Ammon's horn (tissue), 1 donor: Measurements from ENCODE around the gene VMP1.
"Not testable (repeated sequence)": the region's sequence is repeated elsewhere in the genome, so short reads cannot be mapped to it uniquely, and the experiment has no call there.

Experiments used
- DNase-seq: peaks from one replicate; pipeline ENCODE4 v3.0.0-alpha.2; 2016; ENCODE audit warnings: low spot score

Gene VMP1

GRCh38 chr17:59780548-59780947 is 73.1 kb downstream of the VMP1 start:
- not testable (repeated sequence) for DNase-seq

- no peak for DNase-seq
Measured at GRCh38 chr17:59783221-59784047, 76.0 kb downstream of the VMP1 start.

GRCh38 chr17:59785091-59785799 is 77.8 kb downstream of the VMP1 start:
- no peak for DNase-seq

DNA sequence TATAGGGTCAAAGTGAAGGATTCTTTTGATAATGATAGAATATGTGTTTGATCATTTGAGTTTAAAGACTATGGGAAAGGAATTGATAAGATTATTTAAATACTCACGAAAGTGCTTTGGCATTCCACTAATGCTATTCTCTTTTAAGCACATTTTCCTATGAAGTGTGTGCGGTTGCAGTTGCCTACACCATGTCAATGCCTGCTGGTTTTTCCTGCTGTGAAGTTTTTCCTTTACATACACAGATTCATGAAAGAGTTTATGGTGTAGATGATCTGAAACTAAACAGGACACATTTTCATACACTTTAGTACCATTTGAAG is 78.7 kb downstream of the VMP1 start:
- DNase-seq: no peak

DNA sequence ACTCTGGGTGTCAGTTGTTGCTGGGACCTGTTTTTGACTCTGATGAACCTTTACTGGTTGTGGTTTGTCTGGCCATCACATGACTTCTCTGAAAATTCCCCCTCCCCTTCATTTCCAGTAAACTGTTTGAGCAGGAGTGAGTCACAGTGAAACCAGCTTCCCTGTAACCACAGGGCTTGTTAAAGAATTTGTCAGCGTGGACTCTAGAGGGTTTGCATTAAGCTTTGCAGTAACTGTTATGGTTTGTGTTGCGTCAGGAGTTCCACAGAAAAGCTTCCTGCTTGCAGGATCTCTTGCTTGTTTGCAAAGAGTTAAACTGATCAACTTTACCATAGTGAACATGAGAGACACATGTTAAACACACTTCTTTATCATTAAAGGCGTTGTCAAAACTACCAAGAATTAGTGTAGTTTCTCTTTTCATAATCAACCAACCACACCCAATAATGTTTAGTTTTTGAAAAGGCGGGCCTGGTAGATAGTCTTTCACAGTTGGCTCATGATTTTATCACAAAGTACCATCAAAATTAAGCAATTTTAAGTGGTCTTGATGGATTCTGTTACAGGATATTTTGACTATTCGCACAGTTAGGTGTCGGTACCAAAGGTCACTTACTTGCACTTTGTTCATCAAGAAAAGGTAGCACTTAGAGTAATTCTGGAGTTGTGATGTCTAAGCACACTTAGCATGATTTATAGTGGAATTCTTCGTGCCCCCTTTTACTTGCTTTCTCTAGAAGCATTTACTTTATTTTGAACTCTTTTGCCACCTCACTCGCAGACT is 79.3 kb downstream of the VMP1 start:
- peak; percentile 70 for DNase-seq

GRCh38 chr17:59789849-59790248 is 82.4 kb downstream of the VMP1 start:
- not testable (repeated sequence) for DNase-seq

DNA sequence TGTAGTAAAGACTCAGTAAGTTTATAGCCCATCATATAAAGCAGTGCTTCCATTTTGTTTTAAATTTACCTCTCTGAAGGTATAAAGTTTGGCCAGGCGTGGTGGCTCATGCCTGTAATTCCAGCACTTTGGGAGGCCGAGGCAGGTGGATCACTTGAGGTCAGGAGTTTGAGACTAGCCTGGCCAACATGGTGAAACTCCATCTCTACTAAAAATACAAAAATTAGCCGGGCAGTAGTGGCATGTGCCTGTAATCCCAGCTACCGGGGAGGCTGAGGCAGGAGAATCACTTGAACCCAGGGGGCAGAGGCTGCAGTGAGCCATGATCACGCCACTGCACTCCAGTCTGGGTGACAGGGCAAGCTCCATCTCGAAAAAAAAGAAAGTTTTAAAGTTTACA is 83.0 kb downstream of the VMP1 start:
- not testable (repeated sequence) for DNase-seq

DNA sequence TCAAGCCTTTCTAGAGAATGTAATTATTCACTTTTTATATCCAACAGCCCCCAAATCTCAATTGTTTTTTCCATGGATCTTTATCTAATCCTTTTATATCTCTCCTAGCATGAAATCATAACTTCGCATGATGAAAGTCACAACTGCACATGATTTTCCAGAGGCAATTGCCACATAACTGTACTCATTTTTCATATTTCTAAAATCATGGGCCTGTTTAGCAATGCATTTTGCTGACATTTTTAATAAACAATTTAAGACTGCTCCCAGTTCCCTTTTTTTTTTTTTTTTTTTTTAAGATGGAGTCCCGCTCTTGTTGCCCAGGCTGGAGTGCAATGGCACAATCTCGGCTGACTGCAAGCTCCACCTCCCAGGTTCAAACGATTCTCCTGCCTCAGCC is 83.5 kb downstream of the VMP1 start:
- DNase-seq: no peak

GRCh38 chr17:59791603-59792457 is 84.4 kb downstream of the VMP1 start:
- no peak for DNase-seq

GRCh38 chr17:59792458-59792823 is 85.0 kb downstream of the VMP1 start:
- not testable (repeated sequence) for DNase-seq

- no peak for DNase-seq
Measured at GRCh38 chr17:59793205-59793604, 85.8 kb downstream of the VMP1 start.

GRCh38 chr17:59796138-59796537 is 88.7 kb downstream of the VMP1 start:
- DNase-seq: no peak

DNA sequence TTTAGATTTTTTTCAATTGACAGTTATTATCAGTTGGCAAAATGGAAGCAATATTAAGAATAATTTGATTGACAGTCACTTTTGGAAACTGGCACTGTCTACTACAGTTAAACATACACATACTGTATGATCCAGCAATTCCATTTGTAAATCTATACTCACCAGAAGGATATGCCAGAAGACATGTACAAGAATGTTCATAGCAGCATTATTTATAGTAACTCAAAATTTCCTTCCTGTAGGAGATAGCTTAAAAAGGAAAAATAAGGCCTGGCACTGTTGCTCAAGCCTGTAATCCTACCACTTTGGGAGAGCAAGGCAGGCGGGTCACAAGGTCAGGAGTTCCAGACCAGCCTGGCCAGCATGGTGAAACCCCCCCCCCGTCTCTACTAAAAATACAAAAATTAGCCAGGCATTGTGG is 89.3 kb downstream of the VMP1 start:
- DNase-seq: no peak

- no peak for DNase-seq
Measured at GRCh38 chr17:59798111-59798510, 90.7 kb downstream of the VMP1 start.

DNA sequence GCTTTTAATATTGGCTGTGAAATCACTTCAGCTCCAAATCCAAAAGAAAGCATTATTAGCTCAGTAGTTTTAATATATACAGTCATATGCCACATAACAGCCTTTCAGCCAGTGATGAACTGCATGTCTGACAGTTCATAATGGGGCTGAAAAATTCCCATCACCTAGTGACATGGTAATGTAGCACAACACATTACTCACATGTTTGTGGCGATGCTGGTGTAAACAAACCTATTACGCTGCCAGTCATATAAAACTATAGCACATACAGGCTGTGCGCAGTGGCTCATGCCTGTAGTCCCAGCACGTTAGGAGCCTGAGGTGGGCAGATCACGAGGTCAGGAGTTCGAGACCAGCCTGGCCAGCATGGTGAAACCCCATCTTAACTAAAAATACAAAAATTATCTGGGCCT is 93.1 kb downstream of the VMP1 start:
- no peak for DNase-seq

DNA sequence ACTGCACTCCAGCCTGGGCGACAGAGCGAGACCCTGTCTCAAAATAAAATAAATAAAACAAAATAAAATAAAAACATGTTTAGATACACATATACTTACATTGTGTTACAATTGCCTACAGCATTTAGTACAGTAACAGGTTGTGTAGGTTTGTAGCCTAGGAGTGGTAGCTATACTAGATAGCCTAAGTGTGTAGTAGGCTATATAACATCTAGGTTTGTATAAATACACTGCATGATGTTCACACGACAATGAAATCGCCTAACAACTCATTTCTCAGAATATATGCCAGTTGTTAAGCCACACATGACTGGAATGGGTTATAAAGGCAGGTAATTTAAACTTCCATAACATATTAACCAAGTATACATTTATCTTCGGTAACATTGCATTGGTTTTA is 94.7 kb downstream of the VMP1 start:
- DNase-seq: no peak

- DNase-seq: no peak
Measured at GRCh38 chr17:59804901-59805465, 97.5 kb downstream of the VMP1 start.

DNA sequence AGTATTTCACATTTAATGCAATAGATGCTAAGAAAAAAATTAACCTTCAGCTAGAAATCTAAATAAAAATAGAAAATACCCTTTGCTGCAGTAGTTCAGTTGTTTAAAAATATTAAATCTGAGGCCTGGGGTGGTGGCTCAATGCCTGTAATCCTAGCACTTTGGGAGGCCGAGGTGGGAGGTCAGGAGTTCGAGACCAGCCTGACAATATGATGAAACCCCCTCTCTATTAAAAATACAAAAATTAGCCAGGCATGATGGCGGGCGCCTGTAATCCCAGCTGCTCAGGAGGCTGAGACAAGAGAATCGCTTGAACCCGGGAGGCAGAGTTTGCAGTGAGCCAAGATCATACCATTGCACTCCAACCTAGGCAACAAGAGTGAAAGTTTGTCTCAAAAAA is 98.9 kb downstream of the VMP1 start:
- not testable (repeated sequence) for DNase-seq

GRCh38 chr17:59807892-59808509 is 100.5 kb downstream of the VMP1 start:
- no peak for DNase-seq

- no peak for DNase-seq
Measured at GRCh38 chr17:59810894-59811153, 103.4 kb downstream of the VMP1 start.

GRCh38 chr17:59811209-59811608 is 103.8 kb downstream of the VMP1 start:
- no peak for DNase-seq
